Spinal cord (tissue), 10 donors: ENCODE results near the gene TMEM176B. TPM values are rescaled to one million over a fixed set of nuclear protein-coding genes. Genes with fewer than 3 reads are reported as not detected.
A peak's percentile ranks its signal among the peaks of the same experiment; 100 is the strongest.

Source experiments
- DNase-seq, 6 donors: peaks; one replicate each; pipeline versions ENCODE4 v3.0.0 to v3.0.0-alpha.2; 2013 to 2015; ENCODE audit warnings: low spot score in 6 of 6, low read depth in 4 of 6
- H3K27ac ChIP-seq: one replicate; pipeline ENCODE4 v1.5.1; 2013; ENCODE audit warnings: low read depth, low read length, control low read depth
- H3K27me3 ChIP-seq: one replicate; pipeline ENCODE4 v1.6.1; 2013; ENCODE audit warnings: low read length; ENCODE audit not compliant: control insufficient read depth, insufficient read depth
- H3K36me3 ChIP-seq: one replicate; pipeline ENCODE4 v1.6.1; 2013; ENCODE audit warnings: low read length; ENCODE audit not compliant: control insufficient read depth, insufficient read depth
- H3K4me1 ChIP-seq: one replicate; pipeline ENCODE4 v1.6.1; 2013; ENCODE audit warnings: low read length; ENCODE audit not compliant: control insufficient read depth, insufficient read depth
- H3K4me3 ChIP-seq: one replicate; pipeline ENCODE4 v1.5.1; 2013; ENCODE audit warnings: low read depth, low read length, control low read depth
- H3K9me3 ChIP-seq: one replicate; pipeline ENCODE4 v1.6.1; 2013; ENCODE audit warnings: low read length; ENCODE audit not compliant: control insufficient read depth, insufficient read depth
- WGBS: methylation state at CpG from one replicate; pipeline ENCODE4 v1.1.5; 2013; ENCODE audit warnings: missing lambda C conversion rate; ENCODE audit not compliant: insufficient coverage; 5-methylcytosine and 5-hydroxymethylcytosine counted together
- long read RNA-seq, 4 donors: transcript quantifications; one replicate each; lab custom pipeline, GENCODE V29; 2026
- polyA plus RNA-seq, 2 donors: library from polyadenylated mRNA; unstranded; fragments of 120-200 nt; gene quantifications; one replicate each; pipeline ENCODE4 v1.2.1, GENCODE V29; 2013; ENCODE audit not compliant: insufficient read length in 2 of 2
- total RNA-seq, 2 donors: library from RNA; depleted of rRNA in 1 of 2; stranded (reverse); fragments of 120-200 nt in 1 of 2; fragments of >200 nt in 1 of 2; gene quantifications; one replicate each; pipeline versions ENCODE4 v1.2.3 to v1.2.4, GENCODE V29; 2013 to 2014
- donor health status: healthy.

TMEM176B gene
- total RNA-seq (10 to 100 TPM; 28.4 to 50.6 TPM), polyA plus RNA-seq (10 to 100 TPM; 21.7 to 24.2 TPM)
- long read RNA-seq, donor 1, transcript TMEM176B-201 (7 exons, 1,129 nt) = major isoform, 10 of 52 reads
- long read RNA-seq, donor 1, partial matches to known transcripts = 31 of 52 reads
- long read RNA-seq, donor 1, other reads (novel, unspliced or antisense) = 5 of 52 reads
- long read RNA-seq, donor 2, partial matches to known transcripts = 0 of 4 reads
- long read RNA-seq, donor 2, other reads (novel, unspliced or antisense) = 0 of 4 reads
- long read RNA-seq, donor 3, transcript TMEM176B-201 (7 exons, 1,129 nt) = major isoform, 6 of 18 reads
- long read RNA-seq, donor 3, partial matches to known transcripts = 6 of 18 reads
- long read RNA-seq, donor 3, other reads (novel, unspliced or antisense) = 5 of 18 reads
- long read RNA-seq, donor 4, transcript TMEM176B-201 (7 exons, 1,129 nt) = major isoform, 10 of 18 reads
- long read RNA-seq, donor 4, partial matches to known transcripts = 6 of 18 reads
- long read RNA-seq, donor 4, other reads (novel, unspliced or antisense) = 0 of 18 reads

GRCh38 chr7:150799741-150800580 is at the start of gene TMEM176B:
TMEM176B (minus strand) TSS chr7:150800364; CDS start chr7:150796569, 3,795 bp downstream.
- Histone ChIP-seq H3K27me3 (peaks cover 48% of the 10 kb centered on the region), H3K9me3 (no peaks in the 10 kb centered on the region), H3K4me3 (peak within 1 kb of the TSS; percentile 48), H3K4me1 (peaks cover 28% of the 10 kb centered on the region), H3K36me3 (no peaks in the 10 kb centered on the region), H3K27ac (no peak within 1 kb of the TSS)
- WGBS = 4% methylated on average over 74 of the region's 75 CpGs
- DNase-seq = peak in 2 of 6 donors; percentile 13 to 41

DNA sequence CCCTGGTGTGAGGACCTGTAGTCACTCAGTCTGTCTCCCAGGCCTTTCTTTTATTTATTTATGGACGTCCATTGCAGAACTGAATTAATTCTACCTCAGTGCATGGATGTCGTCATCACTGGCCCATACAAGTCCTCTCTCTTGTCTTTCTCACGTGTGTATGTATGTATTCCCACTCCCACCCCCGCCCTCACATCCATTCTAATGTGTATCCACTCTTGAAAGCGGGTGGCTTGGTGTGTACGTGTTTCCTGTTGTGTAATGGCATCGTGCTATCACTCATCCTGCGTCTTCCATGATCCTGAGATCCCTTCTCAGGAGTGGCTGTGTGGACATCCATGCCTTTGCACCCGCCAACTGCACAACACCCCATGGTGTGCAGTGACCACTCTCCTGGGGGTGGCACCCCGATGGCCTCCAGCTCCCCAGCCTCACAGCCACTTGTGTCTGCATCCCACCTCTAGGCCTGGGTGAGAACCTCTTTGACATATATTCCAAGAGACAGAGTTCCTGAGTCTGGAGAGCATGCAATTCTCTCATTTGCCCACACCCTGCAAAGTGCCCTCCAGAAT is 49.1 kb upstream of the TMEM176B start:
- 92% methylated on average over 8 of the region's 10 CpGs for WGBS
- Histone ChIP-seq H3K4me3 (no peak overlapping the region), H3K9me3 (no peaks in the 10 kb centered on the region), H3K4me1 (peaks cover 17% of the 10 kb centered on the region), H3K36me3 (no peaks in the 10 kb centered on the region), H3K27ac (no peak overlapping the region), H3K27me3 (no peaks in the 10 kb centered on the region)
- no peak for DNase-seq

DNA sequence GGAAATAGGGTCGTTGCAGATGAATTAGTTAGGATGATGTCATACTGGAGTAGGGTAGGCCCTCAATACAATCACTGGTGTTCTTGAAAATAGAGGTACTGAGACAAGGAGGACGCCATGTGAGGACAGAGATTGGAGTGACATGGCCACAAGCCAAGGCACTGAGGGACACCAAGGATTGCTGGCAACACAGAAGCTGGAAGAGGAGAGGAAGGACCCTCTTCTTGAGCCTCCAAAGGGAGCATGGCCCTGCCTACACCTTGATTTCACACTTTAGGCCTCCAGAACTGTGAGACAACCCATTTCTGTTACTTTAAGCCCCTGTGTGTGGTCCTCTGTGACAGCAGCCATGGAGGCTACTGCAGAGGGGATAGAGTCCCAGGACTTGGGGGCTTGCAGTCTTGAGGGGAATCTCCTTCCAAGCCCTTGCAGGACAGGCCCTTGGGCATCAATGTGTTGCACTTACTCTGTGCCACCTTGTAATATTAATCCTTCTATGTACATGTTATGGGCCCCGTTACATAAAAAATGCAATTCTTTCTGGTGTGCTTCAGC is 48.5 kb upstream of the TMEM176B start:
- 86% methylated on average over 3 of the region's 3 CpGs for WGBS
- no peaks in the 10 kb centered on the region for H3K27me3 ChIP-seq
- H3K4me3 ChIP-seq = no peak overlapping the region
- peaks cover 17% of the 10 kb centered on the region for H3K4me1 ChIP-seq
- no peaks in the 10 kb centered on the region for H3K36me3 ChIP-seq
- no peak for DNase-seq
- H3K9me3 ChIP-seq = peaks cover 1% of the 10 kb centered on the region
- no peak overlapping the region for H3K27ac ChIP-seq

GRCh38 chr7:150848111-150848510 is 47.9 kb upstream of the TMEM176B start:
- Histone ChIP-seq H3K4me1 (peaks cover 17% of the 10 kb centered on the region), H3K9me3 (peaks cover 1% of the 10 kb centered on the region), H3K4me3 (no peak overlapping the region), H3K27ac (no peak overlapping the region), H3K36me3 (no peaks in the 10 kb centered on the region), H3K27me3 (no peaks in the 10 kb centered on the region)
- 94% methylated on average over 5 of the region's 8 CpGs for WGBS
- no peak for DNase-seq

GRCh38 chr7:150847536-150847935 is 47.4 kb upstream of the TMEM176B start:
- H3K27me3 ChIP-seq = no peaks in the 10 kb centered on the region
- peaks cover 1% of the 10 kb centered on the region for H3K9me3 ChIP-seq
- no peaks in the 10 kb centered on the region for H3K36me3 ChIP-seq
- peaks cover 17% of the 10 kb centered on the region for H3K4me1 ChIP-seq
- no peak for DNase-seq
- no peak overlapping the region for H3K27ac ChIP-seq
- WGBS = 100% methylated on average over 5 of the region's 5 CpGs
- H3K4me3 ChIP-seq = no peak overlapping the region

DNA sequence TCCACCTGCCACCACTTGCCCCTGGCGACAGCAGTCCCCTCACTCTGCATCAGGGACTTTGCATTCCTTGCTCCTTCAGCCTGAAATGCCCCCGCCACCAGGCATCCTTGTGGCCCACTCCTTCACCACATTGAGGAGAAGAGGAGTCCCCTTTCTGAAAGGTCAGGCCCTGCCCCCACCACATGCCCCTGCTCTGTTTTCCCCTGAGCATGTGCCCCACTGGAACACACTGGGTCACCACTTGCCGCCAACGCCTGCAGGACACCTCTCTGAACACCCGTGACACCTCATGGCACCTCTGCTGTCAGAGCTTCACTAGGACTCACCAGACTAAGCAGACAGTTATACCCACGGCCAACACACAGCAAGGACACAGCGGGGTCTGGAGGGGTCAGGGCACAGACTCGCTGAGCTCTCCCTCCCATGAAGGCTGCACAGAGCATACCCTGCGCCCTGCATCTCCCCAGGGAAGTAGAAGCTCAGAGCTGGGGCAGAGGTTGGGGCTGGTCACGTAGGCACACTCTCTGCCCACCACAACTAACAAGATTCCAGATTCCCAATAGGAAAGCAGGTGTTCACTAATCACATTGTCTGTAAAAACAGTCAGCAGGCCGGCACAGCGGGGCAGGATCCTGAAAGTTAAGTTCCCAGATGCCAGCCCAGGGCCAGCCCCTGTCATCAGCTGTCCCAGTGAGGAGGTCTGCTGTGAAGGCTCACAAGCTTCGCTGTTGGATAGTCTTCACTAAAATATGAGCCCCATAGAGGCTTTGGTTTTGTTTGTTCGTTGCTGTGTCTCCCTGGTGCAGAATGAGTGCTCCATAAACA is 46.3 kb upstream of the TMEM176B start:
- 88% methylated on average over 10 of the region's 14 CpGs for WGBS
- Histone ChIP-seq H3K27ac (no peak overlapping the region), H3K36me3 (no peaks in the 10 kb centered on the region), H3K4me3 (no peak overlapping the region), H3K9me3 (peaks cover 1% of the 10 kb centered on the region), H3K4me1 (peaks cover 17% of the 10 kb centered on the region), H3K27me3 (no peaks in the 10 kb centered on the region)
- DNase-seq = no peak

DNA sequence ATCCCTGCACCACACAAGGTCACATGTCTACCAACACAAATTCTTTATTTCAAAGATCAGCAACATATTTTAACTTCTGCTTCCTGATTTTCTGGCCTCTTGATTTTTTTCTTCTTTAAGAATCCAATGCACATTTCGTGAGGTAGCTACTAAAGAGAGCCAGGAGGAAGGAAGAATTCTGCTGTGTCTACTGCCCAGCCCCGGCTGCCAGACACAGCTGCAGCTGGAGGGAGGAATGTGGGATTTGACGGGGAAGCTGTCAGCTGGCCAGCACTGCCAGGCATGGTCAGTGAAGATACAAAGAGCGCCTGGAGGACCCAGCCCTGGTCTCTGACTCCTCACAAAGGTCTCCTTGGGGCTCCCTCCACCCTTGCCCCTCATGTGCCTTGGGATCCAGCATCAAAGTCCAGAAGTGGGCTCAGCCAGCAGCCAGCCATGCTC is 45.3 kb upstream of the TMEM176B start:
- 21% methylated on average over 4 of the region's 4 CpGs for WGBS

DNA sequence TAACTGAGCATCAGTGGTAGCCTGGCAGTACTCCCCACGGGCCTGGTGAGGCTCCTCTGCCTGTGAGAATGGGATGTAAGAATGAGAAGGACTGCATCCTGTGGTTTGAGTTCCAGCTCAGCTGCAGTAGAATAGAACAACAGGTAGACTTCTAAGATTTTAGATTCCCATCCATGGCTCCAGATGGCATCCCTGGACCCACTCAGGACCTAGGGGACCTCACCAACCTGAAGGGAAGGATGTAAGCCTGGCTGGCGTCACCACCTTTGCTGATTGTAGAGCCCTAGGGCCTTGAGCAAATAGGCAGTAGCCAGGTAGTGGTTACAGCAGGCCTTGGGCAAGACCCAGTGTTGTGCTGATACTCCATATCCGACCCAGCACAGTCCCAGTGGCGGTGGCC is 42.6 kb upstream of the TMEM176B start:
- peaks cover 1% of the 10 kb centered on the region for H3K9me3 ChIP-seq
- H3K4me3 ChIP-seq = no peak overlapping the region
- H3K4me1 ChIP-seq = peaks cover 17% of the 10 kb centered on the region
- no peak for DNase-seq
- H3K27ac ChIP-seq = no peak overlapping the region
- H3K27me3 ChIP-seq = no peaks in the 10 kb centered on the region
- 67% methylated on average over 3 of the region's 4 CpGs for WGBS
- H3K36me3 ChIP-seq = no peaks in the 10 kb centered on the region

More for the DNA sequence above, 45.3 kb upstream of the TMEM176B start:
- Histone ChIP-seq H3K4me3 (no peak overlapping the region), H3K4me1 (peaks cover 17% of the 10 kb centered on the region), H3K36me3 (no peaks in the 10 kb centered on the region), H3K27me3 (no peaks in the 10 kb centered on the region), H3K9me3 (peaks cover 1% of the 10 kb centered on the region), H3K27ac (peak overlapping the region; percentile 22)
- DNase-seq = peak in 5 of 6 donors; percentile 5 to 65 (median 17)
